CMK (cell line): ENCODE measurements around the gene ZNF343.
"Not testable (repeated sequence)": the region's sequence is repeated elsewhere in the genome, so short reads cannot be mapped to it uniquely, and the experiment has no call there.

ENCODE experiments used
- DNase-seq: peaks from one replicate; pipeline ENCODE4 v3.0.0-alpha.2; 2010; ENCODE audit warnings: low read depth

The ZNF343 gene

GRCh38 chr20:2521369-2522305 lies 12.9 kb upstream of the ZNF343 start:
- DNase-seq: peak; percentile 37

- no peak for DNase-seq
These were observed 11.9 kb upstream of the ZNF343 start for GRCh38 chr20:2520617-2521016.

- no peak for DNase-seq
These were observed 10.5 kb upstream of the ZNF343 start for GRCh38 chr20:2519115-2519809.

- no peak for DNase-seq
These were observed 9.8 kb upstream of the ZNF343 start for GRCh38 chr20:2518558-2518957.

GRCh38 chr20:2518096-2518495 lies 9.4 kb upstream of the ZNF343 start:
- DNase-seq: no peak

GRCh38 chr20:2516399-2516798 lies 7.7 kb upstream of the ZNF343 start:
- no peak for DNase-seq

- no peak for DNase-seq
These were observed 6.5 kb upstream of the ZNF343 start for GRCh38 chr20:2515203-2515602.

GRCh38 chr20:2509794-2510193 lies 1.1 kb upstream of the ZNF343 start:
- DNase-seq: no peak

GRCh38 chr20:2509468-2509781 lies 710 bp upstream of the ZNF343 start:
- DNase-seq: no peak

- no peak for DNase-seq
These were observed 662 bp downstream of the ZNF343 start for GRCh38 chr20:2507875-2508630.

GRCh38 chr20:2507464-2507863 lies 1.3 kb downstream of the ZNF343 start:
- DNase-seq: no peak

- not testable (repeated sequence) for DNase-seq
These were observed 2.3 kb downstream of the ZNF343 start for GRCh38 chr20:2506426-2506825.

GRCh38 chr20:2504803-2505202 lies 3.9 kb downstream of the ZNF343 start:
- not testable (repeated sequence) for DNase-seq

GRCh38 chr20:2502808-2503384 lies 5.8 kb downstream of the ZNF343 start:
- DNase-seq: not testable (repeated sequence)

GRCh38 chr20:2485661-2486060 lies 23.1 kb downstream of the ZNF343 start:
- no peak for DNase-seq

GRCh38 chr20:2485080-2485479 lies 23.6 kb downstream of the ZNF343 start:
- no peak for DNase-seq

GRCh38 chr20:2483504-2483903 lies 25.2 kb downstream of the ZNF343 start:
- no peak for DNase-seq

GRCh38 chr20:2480381-2480780 lies 28.3 kb downstream of the ZNF343 start:
- no peak for DNase-seq

GRCh38 chr20:2476742-2477615 lies 31.7 kb downstream of the ZNF343 start:
- no peak for DNase-seq

- DNase-seq: no peak
These were observed 32.6 kb downstream of the ZNF343 start for GRCh38 chr20:2475850-2476741.
